ENCODE data around the gene EXO1.

The EXO1 gene

DNA sequence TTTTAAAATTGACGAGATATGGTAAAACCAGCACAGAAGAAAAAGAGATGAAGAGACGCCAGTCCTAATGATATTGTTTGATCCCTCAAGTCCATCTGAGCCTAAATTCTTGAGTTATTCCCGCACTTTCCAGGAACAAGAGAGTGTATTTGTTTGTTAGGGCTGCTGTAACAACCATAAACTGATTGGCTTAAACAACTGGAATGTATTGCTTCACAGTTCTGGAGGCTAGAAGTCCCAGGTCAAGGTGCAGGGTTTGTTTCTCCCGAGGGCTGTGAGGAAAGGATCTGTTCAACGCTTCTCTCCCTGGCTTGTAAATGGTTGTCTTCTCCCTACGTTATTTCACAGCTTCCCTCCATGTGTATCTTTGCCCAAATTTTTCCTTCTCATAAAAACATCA is 7.8 kb upstream of the EXO1 start:
- no peak for DNase-seq (ENCODE audit: low read depth)
- TF ChIP-seq, protein P1, sequence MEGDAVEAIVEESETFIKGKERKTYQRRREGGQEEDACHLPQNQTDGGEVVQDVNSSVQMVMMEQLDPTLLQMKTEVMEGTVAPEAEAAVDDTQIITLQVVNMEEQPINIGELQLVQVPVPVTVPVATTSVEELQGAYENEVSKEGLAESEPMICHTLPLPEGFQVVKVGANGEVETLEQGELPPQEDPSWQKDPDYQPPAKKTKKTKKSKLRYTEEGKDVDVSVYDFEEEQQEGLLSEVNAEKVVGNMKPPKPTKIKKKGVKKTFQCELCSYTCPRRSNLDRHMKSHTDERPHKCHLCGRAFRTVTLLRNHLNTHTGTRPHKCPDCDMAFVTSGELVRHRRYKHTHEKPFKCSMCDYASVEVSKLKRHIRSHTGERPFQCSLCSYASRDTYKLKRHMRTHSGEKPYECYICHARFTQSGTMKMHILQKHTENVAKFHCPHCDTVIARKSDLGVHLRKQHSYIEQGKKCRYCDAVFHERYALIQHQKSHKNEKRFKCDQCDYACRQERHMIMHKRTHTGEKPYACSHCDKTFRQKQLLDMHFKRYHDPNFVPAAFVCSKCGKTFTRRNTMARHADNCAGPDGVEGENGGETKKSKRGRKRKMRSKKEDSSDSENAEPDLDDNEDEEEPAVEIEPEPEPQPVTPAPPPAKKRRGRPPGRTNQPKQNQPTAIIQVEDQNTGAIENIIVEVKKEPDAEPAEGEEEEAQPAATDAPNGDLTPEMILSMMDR (conservative IDR thresholded peaks at IDR 0.05; ENCODE audit: control insufficient read depth, insufficient read depth, low read depth, low read length), result no peak
- no peak overlapping the region for H3K4me3 ChIP-seq (ENCODE audit: control insufficient read depth, low read depth, low read length)

GRCh38 chr1:241841691-241842090 is 6.3 kb upstream of the EXO1 start:
- TF ChIP-seq, protein P1 (conservative IDR thresholded peaks at IDR 0.05; ENCODE audit: control insufficient read depth, insufficient read depth, low read depth, low read length), result no peak
- no peak for DNase-seq (ENCODE audit: low read depth)
- no peak overlapping the region for H3K4me3 ChIP-seq (ENCODE audit: control insufficient read depth, low read depth, low read length)

GRCh38 chr1:241842565-241842964 is 5.4 kb upstream of the EXO1 start:
- peak; percentile 52 for DNase-seq (ENCODE audit: low read depth)
- no peak overlapping the region for H3K4me3 ChIP-seq (ENCODE audit: control insufficient read depth, low read depth, low read length)
- TF ChIP-seq, protein P1 (conservative IDR thresholded peaks at IDR 0.05; ENCODE audit: control insufficient read depth, insufficient read depth, low read depth, low read length), result no peak

GRCh38 chr1:241844593-241844992 is 3.4 kb upstream of the EXO1 start:
- TF ChIP-seq, protein P1 (conservative IDR thresholded peaks at IDR 0.05; ENCODE audit: control insufficient read depth, insufficient read depth, low read depth, low read length), result no peak
- DNase-seq (ENCODE audit: low read depth), result no peak
- no peak overlapping the region for H3K4me3 ChIP-seq (ENCODE audit: control insufficient read depth, low read depth, low read length)

DNA sequence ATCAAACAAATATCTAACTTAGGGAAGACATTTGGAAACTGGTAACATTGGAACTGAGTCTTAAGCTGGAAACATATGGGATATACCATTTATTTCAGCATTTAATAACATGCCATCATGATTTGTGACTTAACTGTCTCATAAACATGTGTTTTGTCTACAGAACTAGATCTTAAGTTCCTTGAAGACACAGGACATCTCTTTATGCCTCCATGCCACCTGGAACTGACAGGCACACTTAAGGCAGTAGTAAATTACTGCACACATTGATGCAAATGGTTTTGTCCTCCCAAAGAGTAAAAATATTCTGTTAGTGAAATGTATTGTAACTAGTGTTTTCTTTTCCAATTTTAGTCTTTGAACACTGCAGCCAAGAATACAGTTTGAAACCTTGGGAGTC is 1.6 kb upstream of the EXO1 start:
- TF ChIP-seq, protein P1 (conservative IDR thresholded peaks at IDR 0.05; ENCODE audit: control insufficient read depth, insufficient read depth, low read depth, low read length), result no peak
- no peak for DNase-seq (ENCODE audit: low read depth)
- no peak overlapping the region for H3K4me3 ChIP-seq (ENCODE audit: control insufficient read depth, low read depth, low read length)

DNA sequence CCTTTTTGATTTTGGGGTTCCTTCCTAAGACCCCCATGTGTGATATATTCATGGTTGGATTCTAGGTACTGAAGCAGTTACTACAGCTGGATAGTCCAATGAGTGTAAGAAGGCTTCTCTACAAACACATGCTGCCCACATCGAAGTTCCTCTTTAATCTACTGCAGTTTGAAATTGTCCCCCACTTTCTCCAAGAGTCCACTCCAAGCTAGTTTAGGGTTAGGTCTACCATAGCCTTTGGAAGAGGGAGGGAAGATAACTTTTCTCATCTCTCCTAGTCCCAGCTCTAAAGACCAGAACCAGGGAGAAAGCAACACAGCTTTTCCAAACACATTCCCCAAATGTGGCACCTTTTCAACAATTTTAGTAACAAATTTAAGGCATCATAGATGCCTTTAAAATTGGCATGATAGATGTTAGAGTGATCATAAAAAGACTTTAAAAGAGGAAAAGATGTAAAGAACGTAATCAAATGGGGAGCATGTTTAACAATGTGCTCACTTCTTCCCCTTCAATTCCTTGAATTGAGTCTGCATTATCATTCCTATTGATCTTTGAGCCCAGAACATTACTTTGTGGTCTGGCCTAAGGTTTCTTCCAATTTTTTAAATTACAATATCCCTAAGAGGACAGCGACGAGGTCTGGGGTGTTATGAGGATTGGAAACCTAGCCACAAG is 1.0 kb upstream of the EXO1 start:
- no peak for DNase-seq (ENCODE audit: low read depth)
- peak overlapping the region; percentile 95 for H3K4me3 ChIP-seq (ENCODE audit: control insufficient read depth, low read depth, low read length)
- TF ChIP-seq, protein P1 (conservative IDR thresholded peaks at IDR 0.05; ENCODE audit: control insufficient read depth, insufficient read depth, low read depth, low read length), result no peak

- TF ChIP-seq, protein P1 (conservative IDR thresholded peaks at IDR 0.05; ENCODE audit: control insufficient read depth, insufficient read depth, low read depth, low read length), result no peak
Observed at GRCh38 chr1:241847540-241847795, 536 bp upstream of the EXO1 start.

More at GRCh38 chr1:241847540-241847795, 536 bp upstream of the EXO1 start:
- H3K4me3 ChIP-seq (ENCODE audit: control insufficient read depth, low read depth, low read length), result peak overlapping the region; percentile 95
- DNase-seq (ENCODE audit: low read depth), result no peak
